ENCODE data around the gene DHRSX.

DNA sequence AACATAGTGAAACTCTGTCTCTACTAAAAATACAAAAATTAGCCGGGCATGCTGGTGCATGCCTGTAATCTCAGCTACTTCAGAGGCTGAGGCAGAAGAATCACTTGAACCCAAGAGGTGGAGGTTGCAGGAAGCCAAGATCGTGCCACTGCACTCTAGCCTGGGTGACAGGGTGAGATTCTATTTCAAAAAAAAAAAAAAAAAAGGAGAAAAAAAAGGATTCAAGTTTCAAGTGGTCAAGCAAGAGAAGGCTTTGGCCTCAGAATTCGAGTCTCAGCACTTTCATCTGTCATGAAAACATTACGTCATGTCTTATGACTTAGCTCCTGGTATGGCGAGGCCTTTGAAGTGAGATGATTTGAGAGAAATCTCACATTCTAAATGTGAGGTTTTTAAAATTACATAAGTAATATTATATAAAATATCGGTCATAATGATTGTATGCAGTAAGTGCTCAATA lies 21.2 kb upstream of the DHRSX start:
- TF ChIP-seq, protein P1, sequence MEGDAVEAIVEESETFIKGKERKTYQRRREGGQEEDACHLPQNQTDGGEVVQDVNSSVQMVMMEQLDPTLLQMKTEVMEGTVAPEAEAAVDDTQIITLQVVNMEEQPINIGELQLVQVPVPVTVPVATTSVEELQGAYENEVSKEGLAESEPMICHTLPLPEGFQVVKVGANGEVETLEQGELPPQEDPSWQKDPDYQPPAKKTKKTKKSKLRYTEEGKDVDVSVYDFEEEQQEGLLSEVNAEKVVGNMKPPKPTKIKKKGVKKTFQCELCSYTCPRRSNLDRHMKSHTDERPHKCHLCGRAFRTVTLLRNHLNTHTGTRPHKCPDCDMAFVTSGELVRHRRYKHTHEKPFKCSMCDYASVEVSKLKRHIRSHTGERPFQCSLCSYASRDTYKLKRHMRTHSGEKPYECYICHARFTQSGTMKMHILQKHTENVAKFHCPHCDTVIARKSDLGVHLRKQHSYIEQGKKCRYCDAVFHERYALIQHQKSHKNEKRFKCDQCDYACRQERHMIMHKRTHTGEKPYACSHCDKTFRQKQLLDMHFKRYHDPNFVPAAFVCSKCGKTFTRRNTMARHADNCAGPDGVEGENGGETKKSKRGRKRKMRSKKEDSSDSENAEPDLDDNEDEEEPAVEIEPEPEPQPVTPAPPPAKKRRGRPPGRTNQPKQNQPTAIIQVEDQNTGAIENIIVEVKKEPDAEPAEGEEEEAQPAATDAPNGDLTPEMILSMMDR (IDR thresholded peaks at IDR 0.05) = no peak
- no peak for TF ChIP-seq POLR2A (IDR thresholded peaks at IDR 0.05)
